OCI-LY7 (cell line): ENCODE results near the gene NAALAD2.

ENCODE experiments used
- CTCF ChIP-seq: fragments of 200-600 bp; sonication (generic); conservative IDR thresholded peaks from 2 replicates; pipeline ENCODE4 v1.5.1; 2014; ENCODE audit warnings: mild to moderate bottlenecking, antibody characterized with exemption, low read length, moderate library complexity, mixed read lengths
- EZH2phosphoT487 ChIP-seq: fragments of 200-600 bp; sonication (generic); IDR thresholded peaks from 2 replicates; pipeline ENCODE4 v1.6.1; 2018; ENCODE audit warnings: low read depth, borderline replicate concordance, mild to moderate bottlenecking, mixed run types, antibody characterized with exemption, low read length, moderate library complexity, mixed read lengths

- TF ChIP-seq CTCF, result no peak
- no peak for TF ChIP-seq EZH2phosphoT487
Observed at GRCh38 chr11:90179923-90180322, 45.5 kb downstream of the NAALAD2 start.
